Stimulated activated CD4-positive, alpha-beta T cell treated with anti-CD3 and anti-CD28 coated beads, Interleukin-2, amount 100 ng/mL, for 4 hours (primary cell): Measurements from ENCODE around the gene CNEP1R1.
"Not testable (repeated sequence)": the region's sequence is repeated elsewhere in the genome, so short reads cannot be mapped to it uniquely, and the experiment has no call there.

Experiments used
- DNase-seq: peaks from one replicate; pipeline ENCODE4 v3.0.0-alpha.2; 2020; ENCODE audit warnings: low read depth

Gene CNEP1R1, protein sequence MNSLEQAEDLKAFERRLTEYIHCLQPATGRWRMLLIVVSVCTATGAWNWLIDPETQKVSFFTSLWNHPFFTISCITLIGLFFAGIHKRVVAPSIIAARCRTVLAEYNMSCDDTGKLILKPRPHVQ

GRCh38 chr16:50024684-50025536, at the start of gene CNEP1R1:
CNEP1R1 (plus strand) TSS chr16:50025225; CDS start chr16:50025316, 91 bp downstream.
- DNase-seq = peak; percentile 86

DNA sequence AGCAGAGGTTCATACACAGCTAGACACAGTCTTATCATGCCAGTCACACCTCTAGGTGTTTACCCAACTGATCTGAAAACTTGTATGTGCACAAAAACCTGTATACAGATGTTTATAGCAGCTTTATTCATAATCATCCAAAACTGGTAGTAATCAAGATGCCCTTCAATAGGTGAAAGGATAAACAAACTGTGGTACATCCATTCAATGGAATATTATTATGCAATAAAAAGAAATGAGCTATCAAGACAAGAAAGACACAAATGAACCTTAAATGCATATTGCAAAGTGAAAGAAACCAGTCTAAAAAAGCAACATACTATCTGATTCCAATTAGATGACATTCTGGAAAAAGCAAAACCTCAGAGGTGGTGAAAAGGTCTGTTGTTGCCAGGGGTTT, 47.6 kb upstream of the CNEP1R1 start:
- DNase-seq = no peak

- no peak for DNase-seq
Observed at GRCh38 chr16:49978569-49979326, 46.3 kb upstream of the CNEP1R1 start.

DNA sequence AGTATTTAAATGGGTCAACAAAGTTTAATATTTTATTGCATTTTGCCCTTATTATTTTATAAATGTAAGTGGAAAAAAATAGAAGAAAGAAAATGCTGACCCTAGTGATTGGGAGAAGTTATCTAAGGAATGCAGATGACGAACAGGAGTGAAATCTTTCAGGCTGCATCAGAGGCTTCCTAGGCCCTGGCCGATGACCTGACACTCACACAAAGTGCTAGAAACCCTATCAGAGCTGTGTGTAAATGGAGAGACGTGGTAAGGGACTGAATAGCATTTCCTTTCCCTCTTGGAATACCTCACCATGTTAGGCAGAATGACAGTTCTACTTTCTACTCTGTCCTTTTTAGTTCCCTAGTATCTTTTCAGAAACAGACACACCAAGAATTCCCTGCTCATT, 44.9 kb upstream of the CNEP1R1 start:
- DNase-seq = no peak

DNA sequence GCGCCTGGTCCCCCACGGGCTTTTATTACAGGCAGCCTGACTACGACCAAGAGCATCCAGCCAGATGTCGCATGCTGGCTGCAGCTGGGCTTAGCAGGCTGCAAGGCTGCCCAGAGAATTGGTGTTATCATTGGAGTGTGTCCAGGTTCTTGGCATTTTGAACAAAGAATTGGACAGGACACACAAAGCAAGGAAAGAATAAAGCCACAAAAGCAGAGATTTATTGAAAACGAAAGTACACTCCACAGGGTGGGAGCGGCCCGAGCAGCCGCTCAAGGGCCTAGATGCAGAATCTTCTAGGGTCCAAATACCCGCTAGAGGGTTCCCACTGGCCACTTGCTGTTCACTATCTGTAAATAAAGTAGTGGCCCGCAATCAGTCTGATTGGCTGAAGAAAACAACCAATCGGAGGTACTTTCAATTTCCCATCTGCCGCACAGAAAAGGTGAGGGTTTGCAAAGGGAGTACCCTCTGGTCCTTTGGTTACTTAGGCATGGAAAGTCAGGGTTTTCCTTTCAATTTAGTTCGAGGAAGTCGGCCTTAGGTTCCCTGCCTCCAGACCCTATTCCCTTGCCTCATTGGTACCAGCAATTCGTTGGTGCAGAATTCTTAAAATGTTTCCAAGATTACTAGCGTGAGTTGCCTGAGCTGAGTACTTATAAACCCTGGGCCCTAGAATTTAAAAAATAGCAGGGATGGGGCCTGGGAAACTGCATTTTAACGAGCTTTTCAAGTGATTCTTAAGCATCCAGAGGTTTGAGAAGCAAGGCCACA, 38.5 kb upstream of the CNEP1R1 start:
- no peak for DNase-seq

DNA sequence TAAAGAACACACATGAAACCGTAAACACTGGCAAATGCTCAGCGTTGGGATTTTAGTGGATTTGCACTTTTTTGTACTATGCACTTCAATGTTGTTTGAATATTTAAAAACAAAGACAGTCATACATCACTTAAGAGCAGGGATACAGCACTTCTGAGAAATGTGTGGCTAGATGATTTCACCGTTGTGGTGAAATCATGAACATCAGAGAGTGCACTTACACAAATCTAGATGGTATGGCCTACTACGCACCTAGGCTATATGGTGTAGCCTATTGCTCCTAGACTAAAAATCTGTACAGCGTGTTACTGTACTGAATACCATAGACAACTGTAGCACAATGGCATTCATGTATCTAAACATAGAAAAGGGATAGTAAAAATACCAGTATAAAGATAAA, 37.6 kb upstream of the CNEP1R1 start:
- DNase-seq = no peak

DNA sequence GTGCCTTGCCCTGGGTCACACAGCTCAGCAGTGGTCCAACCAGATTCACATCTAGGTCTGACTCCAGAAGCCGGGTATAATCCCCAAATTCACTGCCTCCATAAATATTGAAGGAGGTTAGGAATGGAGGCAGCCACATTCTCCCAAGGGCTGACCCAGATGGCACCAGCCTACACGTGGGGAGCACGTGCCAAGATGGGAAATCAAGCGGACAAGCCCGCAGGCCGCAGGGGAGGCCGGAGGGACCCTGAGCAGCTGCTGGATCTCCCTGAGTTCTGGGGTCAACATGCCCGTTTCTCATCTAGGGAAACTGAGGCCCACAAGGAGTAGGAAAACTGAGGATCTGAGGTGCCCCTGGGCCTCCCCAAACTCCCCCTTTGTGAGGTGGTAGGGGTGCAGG, 32.2 kb upstream of the CNEP1R1 start:
- no peak for DNase-seq

GRCh38 chr16:49993579-49993978, 31.4 kb upstream of the CNEP1R1 start:
- DNase-seq = no peak

DNA sequence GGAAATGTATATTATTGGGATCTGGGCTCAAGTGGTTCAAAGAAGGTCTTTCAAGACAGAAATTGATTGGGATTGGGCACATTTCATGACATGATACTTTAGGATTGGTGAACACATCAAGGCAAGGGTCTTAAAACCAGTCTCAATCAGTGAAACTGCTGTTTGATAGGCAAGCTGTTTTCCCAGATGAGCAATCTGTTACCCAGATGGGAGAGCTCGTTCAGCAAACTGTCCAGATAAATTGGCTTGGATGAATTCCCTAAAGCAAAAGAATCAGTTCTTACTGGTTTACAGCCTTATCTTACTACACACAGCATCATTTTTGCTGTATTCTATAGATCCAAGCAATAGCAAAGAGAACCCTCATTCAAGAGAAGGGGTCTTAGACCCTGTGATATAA, 31.0 kb upstream of the CNEP1R1 start:
- DNase-seq = no peak

DNA sequence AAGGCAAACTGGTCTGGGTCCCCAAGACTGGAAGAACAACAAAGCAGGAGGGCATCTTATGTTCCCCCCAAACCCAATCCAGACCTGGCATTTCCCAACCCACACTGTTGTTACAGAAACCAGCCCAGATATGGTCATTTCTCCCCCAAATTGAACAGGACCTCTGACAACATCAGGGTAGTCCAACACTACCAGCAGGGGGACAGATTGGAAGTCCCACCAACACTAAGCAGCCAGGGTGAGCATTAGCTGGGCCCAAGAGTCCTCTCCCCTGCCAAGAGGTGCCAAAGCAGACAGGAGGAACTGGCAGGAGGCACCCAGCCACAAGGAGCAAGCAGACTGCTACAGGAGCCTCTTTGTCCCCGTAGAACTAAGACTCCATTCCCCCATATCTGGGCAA, 29.3 kb upstream of the CNEP1R1 start:
- DNase-seq = no peak

GRCh38 chr16:49997721-49998251, 27.2 kb upstream of the CNEP1R1 start:
- DNase-seq = no peak

DNA sequence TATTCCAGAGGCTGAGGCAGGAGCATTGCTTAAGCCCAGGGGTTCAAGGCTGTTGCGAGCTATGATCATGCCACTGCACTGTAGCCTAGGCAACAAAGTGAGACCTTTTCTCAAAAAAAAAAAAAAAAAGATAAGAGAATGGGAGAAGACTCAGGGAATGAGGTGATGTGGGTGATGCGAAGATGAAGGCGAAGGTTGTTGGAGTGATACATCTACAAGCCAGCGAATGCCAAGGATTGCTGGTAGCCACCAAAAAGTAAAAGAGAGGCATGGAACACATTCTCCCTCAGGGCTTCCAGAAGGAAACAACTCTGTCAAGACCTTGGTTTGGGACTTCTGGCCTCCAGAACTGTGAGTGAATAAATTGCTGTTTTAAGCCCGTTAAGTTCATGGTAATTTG, 26.0 kb upstream of the CNEP1R1 start:
- DNase-seq = no peak

DNA sequence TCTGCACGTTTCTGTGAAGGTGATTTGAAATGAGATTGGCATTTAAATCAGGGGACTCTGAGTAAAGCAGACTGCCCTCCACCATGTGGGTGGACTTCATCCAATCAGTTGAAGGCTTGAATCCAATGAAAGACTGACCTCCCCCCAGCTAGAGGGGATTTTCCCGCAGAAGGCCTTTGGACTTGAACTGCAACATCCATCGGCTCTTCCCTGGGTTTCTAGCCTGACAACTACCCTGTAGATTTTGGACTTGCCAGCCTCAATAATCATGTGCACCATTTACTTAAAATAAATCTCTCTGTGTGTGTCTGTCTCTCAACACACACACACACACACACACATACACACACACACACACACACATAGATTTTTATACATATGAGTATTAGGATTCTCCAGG, 23.9 kb upstream of the CNEP1R1 start:
- no peak for DNase-seq

GRCh38 chr16:50002190-50002589, 22.8 kb upstream of the CNEP1R1 start:
- DNase-seq = no peak

DNA sequence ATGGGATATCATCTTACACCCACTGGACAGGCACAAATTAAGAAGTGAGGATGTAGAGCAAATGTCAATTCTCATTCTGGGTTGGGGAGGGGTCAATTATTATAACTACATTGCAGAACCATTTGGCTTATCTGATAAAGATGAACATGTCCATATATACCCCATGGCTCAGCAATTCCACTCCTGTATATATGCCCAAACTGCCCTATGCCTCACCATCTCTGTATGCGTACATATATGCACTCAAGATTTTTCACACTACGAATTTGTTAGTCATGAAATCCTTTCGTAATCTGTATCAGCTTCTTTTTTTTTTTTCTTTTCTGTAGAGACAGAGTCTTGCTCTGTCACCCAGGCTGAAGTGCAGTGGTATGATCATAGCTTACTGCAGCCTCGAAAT, 20.8 kb upstream of the CNEP1R1 start:
- no peak for DNase-seq

DNA sequence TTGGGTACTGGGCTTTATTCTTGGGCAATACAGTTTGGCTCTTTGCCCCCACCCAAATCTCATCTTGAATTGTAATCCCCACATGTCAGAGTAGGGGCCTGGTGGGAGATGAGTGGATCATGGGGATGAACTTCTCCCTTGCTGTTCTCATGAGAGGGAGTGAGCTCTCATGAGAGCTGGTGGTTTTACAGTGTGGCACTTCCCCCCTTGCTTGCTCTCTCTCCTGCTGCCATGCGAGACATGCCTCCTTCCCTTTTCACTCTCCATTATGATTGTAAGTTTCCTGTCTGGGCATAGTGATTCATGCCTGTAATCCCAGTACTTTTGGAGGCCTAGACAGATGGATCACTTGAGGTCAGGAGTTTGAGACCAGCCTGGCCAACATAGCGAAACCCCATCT, 18.1 kb upstream of the CNEP1R1 start:
- DNase-seq = no peak

GRCh38 chr16:50007744-50008143, 17.3 kb upstream of the CNEP1R1 start:
- DNase-seq = no peak

DNA sequence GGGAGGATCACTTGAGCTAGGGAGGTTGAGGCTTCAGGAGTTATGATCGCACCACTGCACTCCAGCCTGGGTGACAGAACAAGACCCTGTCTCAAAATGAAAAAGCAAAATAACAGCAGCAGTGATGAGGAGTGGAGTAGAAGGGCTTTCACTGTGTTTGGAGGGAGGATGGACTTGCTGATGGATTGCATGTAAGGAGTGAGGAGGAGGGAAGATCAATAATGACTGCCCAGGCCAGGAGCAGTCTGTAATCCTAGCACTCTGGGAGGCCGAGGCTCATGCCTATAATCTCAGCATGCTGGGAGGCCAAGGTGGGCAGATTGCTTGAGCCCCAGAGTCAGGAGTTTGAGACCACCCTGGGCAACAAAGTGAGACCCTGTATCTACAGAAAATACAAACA, 14.8 kb upstream of the CNEP1R1 start:
- no peak for DNase-seq

DNA sequence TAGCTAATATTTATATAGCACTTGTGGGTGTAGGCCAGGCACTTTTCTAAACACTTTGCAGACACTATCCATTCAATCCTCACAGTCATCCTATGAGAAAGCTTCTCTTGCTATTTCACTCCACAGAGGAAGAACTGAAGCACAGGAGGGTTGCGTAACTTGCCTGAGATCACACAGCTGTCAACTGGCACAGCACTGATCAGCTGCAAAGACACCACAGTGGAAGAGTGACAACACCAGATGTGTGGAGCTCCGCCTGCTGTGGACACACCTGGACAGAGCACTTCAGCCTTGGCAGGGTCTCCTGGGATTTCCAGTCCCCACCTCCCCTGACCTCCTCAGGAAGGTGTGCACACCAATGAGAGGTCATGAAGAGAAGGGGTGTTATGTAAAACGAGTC, 13.3 kb upstream of the CNEP1R1 start:
- DNase-seq = no peak

- no peak for DNase-seq
Observed at GRCh38 chr16:50012182-50012581, 12.8 kb upstream of the CNEP1R1 start.

- DNase-seq = not testable (repeated sequence)
Observed at GRCh38 chr16:50014211-50014610, 10.8 kb upstream of the CNEP1R1 start.

- no peak for DNase-seq
Observed at GRCh38 chr16:50015631-50016030, 9.4 kb upstream of the CNEP1R1 start.
